ENCODE results near the gene HOXC11. TPM values are rescaled to one million over a fixed set of nuclear protein-coding genes. Genes with fewer than 3 reads are reported as not detected.

Gene HOXC11
- polyA plus RNA-seq, 1 experiment, result not detected

GRCh38 chr12:54010053-54010971 lies 37.4 kb downstream of the HOXC11 start:
- H3K4me3 ChIP-seq (ENCODE audit: low read depth, low read length), result no peak overlapping the region
- POLR2A ChIA-PET, result no interaction called here

DNA sequence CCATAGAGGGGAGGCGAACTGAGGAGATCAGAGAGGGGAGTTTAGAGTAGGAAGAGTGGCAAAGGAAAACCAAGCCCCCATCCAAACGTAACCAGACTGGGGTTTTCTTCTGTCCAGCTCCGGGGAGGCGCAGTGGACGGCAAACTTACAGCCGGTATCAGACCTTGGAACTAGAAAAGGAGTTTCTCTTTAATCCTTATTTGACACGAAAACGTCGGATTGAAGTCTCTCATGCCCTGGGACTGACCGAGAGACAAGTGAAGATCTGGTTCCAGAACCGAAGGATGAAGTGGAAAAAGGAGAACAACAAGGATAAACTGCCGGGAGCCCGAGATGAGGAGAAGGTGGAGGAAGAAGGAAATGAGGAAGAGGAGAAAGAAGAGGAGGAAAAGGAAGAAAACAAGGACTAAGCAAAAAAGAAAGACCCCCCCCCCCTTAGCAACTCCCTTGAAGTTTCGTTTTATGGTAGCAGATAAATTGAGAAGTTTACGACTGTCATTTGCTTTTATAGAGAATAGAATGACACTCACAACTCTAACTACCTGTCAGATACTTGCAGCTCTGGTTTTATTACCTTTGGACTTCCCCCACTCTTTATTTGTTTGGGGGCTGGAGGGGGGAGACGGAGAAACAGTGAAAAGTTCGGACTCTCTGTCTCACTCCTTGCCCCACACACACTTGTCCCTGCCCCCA lies 38.2 kb downstream of the HOXC11 start:
- peaks cover 3% of the 10 kb centered on the region; the same call in 1 of the 2 replicates for H3K9me3 ChIP-seq (ENCODE audit: control insufficient read depth, insufficient read depth, low read length)
- DNase-seq (ENCODE audit: low read depth, low spot score), result no peak
- POLR2A ChIA-PET, result no interaction called here
- peaks cover 93% of the 10 kb centered on the region for H3K27me3 ChIP-seq (ENCODE audit: control insufficient read depth, insufficient read depth, low read length)
- TF ChIP-seq, protein P1, sequence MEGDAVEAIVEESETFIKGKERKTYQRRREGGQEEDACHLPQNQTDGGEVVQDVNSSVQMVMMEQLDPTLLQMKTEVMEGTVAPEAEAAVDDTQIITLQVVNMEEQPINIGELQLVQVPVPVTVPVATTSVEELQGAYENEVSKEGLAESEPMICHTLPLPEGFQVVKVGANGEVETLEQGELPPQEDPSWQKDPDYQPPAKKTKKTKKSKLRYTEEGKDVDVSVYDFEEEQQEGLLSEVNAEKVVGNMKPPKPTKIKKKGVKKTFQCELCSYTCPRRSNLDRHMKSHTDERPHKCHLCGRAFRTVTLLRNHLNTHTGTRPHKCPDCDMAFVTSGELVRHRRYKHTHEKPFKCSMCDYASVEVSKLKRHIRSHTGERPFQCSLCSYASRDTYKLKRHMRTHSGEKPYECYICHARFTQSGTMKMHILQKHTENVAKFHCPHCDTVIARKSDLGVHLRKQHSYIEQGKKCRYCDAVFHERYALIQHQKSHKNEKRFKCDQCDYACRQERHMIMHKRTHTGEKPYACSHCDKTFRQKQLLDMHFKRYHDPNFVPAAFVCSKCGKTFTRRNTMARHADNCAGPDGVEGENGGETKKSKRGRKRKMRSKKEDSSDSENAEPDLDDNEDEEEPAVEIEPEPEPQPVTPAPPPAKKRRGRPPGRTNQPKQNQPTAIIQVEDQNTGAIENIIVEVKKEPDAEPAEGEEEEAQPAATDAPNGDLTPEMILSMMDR (IDR thresholded peaks at IDR 0.05; ENCODE audit: low read depth, low read length), result no peak
- CTCF ChIA-PET, result interaction anchor here (1.3 kb wide), 1 partner anchor 197 kb away, joined by 3 read pairs; no protein-coding TSS in a partner anchor
- no peak overlapping the region for H3K27ac ChIP-seq (ENCODE audit: low read depth, low read length)
- H3K4me3 ChIP-seq (ENCODE audit: low read depth, low read length), result no peak overlapping the region

More at GRCh38 chr12:54010053-54010971, 37.4 kb downstream of the HOXC11 start:
- no peak for DNase-seq (ENCODE audit: low read depth, low spot score)
- Histone ChIP-seq H3K9me3 (ENCODE audit: control insufficient read depth, insufficient read depth, low read length) (peaks cover 3% of the 10 kb centered on the region; the same call in 1 of the 2 replicates), H3K27me3 (ENCODE audit: control insufficient read depth, insufficient read depth, low read length) (peaks cover 92% of the 10 kb centered on the region), H3K27ac (ENCODE audit: low read depth, low read length) (no peak overlapping the region)
- TF ChIP-seq, protein P1 (IDR thresholded peaks at IDR 0.05; ENCODE audit: low read depth, low read length), result no peak
- CTCF ChIA-PET, result interaction anchor here (1.2 to 6.6 kb wide), 4 partner anchors 181 to 204 kb away, joined by 3 to 163 read pairs (median 6); no protein-coding TSS in a partner anchor

GRCh38 chr12:54011665-54012532 lies 39.0 kb downstream of the HOXC11 start:
- ChIA-PET POLR2A (no interaction called here), CTCF (interaction anchor here (1.3 kb wide), 1 partner anchor 203 kb away, joined by 5 read pairs; no protein-coding TSS in a partner anchor)
- Histone ChIP-seq H3K9me3 (ENCODE audit: control insufficient read depth, insufficient read depth, low read length) (peaks cover 3% of the 10 kb centered on the region; the same call in 1 of the 2 replicates), H3K27ac (ENCODE audit: low read depth, low read length) (no peak overlapping the region), H3K4me3 (ENCODE audit: low read depth, low read length) (no peak overlapping the region), H3K27me3 (ENCODE audit: control insufficient read depth, insufficient read depth, low read length) (peaks cover 93% of the 10 kb centered on the region)
- TF ChIP-seq, protein P1 (IDR thresholded peaks at IDR 0.05; ENCODE audit: low read depth, low read length), result no peak
- no peak for DNase-seq (ENCODE audit: low read depth, low spot score)

GRCh38 chr12:54012631-54013409 lies 39.9 kb downstream of the HOXC11 start:
- Histone ChIP-seq H3K4me3 (ENCODE audit: low read depth, low read length) (no peak overlapping the region), H3K9me3 (ENCODE audit: control insufficient read depth, insufficient read depth, low read length) (peaks cover 3% of the 10 kb centered on the region; the same call in 1 of the 2 replicates), H3K27me3 (ENCODE audit: control insufficient read depth, insufficient read depth, low read length) (peaks cover 93% of the 10 kb centered on the region), H3K27ac (ENCODE audit: low read depth, low read length) (no peak overlapping the region)
- DNase-seq (ENCODE audit: low read depth, low spot score), result no peak
- POLR2A ChIA-PET, result no interaction called here
- CTCF ChIA-PET, result interaction anchor here (1.3 kb wide), 1 partner anchor 202 kb away, joined by 5 read pairs; no protein-coding TSS in a partner anchor
- TF ChIP-seq, protein P1 (IDR thresholded peaks at IDR 0.05; ENCODE audit: low read depth, low read length), result no peak
